ENCODE data around the gene CTDSPL.

Gene CTDSPL

GRCh38 chr3:37892927-37893600 lies 31.4 kb downstream of the CTDSPL start:
- no peak for DNase-seq

GRCh38 chr3:37896827-37897226 lies 35.1 kb downstream of the CTDSPL start:
- DNase-seq: no peak

GRCh38 chr3:37897763-37898162 lies 36.1 kb downstream of the CTDSPL start:
- DNase-seq: no peak

GRCh38 chr3:37898424-37898823 lies 36.7 kb downstream of the CTDSPL start:
- DNase-seq: no peak

- no peak for DNase-seq
These were observed 37.5 kb downstream of the CTDSPL start for GRCh38 chr3:37899101-37899707.

GRCh38 chr3:37899711-37900306 lies 38.1 kb downstream of the CTDSPL start:
- DNase-seq: no peak

- DNase-seq: no peak
These were observed 40.0 kb downstream of the CTDSPL start for GRCh38 chr3:37901721-37902120.

- DNase-seq: no peak
These were observed 41.0 kb downstream of the CTDSPL start for GRCh38 chr3:37902674-37903073.

- no peak for DNase-seq
These were observed 41.6 kb downstream of the CTDSPL start for GRCh38 chr3:37903320-37903719.

GRCh38 chr3:37903734-37904133 lies 42.1 kb downstream of the CTDSPL start:
- no peak for DNase-seq

GRCh38 chr3:37904601-37905000 lies 42.9 kb downstream of the CTDSPL start:
- no peak for DNase-seq

- DNase-seq: no peak
These were observed 43.7 kb downstream of the CTDSPL start for GRCh38 chr3:37905346-37905745.

GRCh38 chr3:37905987-37906674 lies 44.5 kb downstream of the CTDSPL start:
- DNase-seq: no peak

GRCh38 chr3:37906734-37907282 lies 45.1 kb downstream of the CTDSPL start:
- no peak for DNase-seq

- no peak for DNase-seq
These were observed 45.7 kb downstream of the CTDSPL start for GRCh38 chr3:37907371-37907770.

GRCh38 chr3:37907906-37908305 lies 46.2 kb downstream of the CTDSPL start:
- DNase-seq: no peak

- no peak for DNase-seq
These were observed 47.6 kb downstream of the CTDSPL start for GRCh38 chr3:37909067-37909911.

- no peak for DNase-seq
These were observed 49.2 kb downstream of the CTDSPL start for GRCh38 chr3:37910671-37911400.

- DNase-seq: no peak
These were observed 50.5 kb downstream of the CTDSPL start for GRCh38 chr3:37912052-37912733.

GRCh38 chr3:37913522-37913921 lies 51.8 kb downstream of the CTDSPL start:
- no peak for DNase-seq

- no peak for DNase-seq
These were observed 55.0 kb downstream of the CTDSPL start for GRCh38 chr3:37916685-37917084.

All from NCI-H1092 (cell line).